ENCODE data around the gene MAP1LC3B.
"Not testable (repeated sequence)": the region's sequence is repeated elsewhere in the genome, so short reads cannot be mapped to it uniquely, and the experiment has no call there.

MAP1LC3B gene

GRCh38 chr16:87360862-87361610 is 31.1 kb upstream of the MAP1LC3B start:
- Histone ChIP-seq H3K9ac (ENCODE audit: low read length) (no peak overlapping the region), H3K9me2 (ENCODE audit: low read depth, low read length) (no peaks in the 10 kb centered on the region), H3K27me3 (ENCODE audit: insufficient read depth, low read length) (no peaks in the 10 kb centered on the region), H3K4me2 (ENCODE audit: low read length) (no peak overlapping the region), H3K9me3 (ENCODE audit: low read length) (no peaks in the 10 kb centered on the region), H2AFZ (ENCODE audit: low read length) (no peak overlapping the region), H3K79me2 (ENCODE audit: insufficient read depth, low read length) (no peaks in the 10 kb centered on the region), H3K27ac (ENCODE audit: low read depth, low read length, poor library complexity, severe bottlenecking) (no peak overlapping the region), H3K36me3 (ENCODE audit: insufficient read depth, low read length) (peaks cover 41% of the 10 kb centered on the region), H4K20me1 (ENCODE audit: insufficient read depth, low read length) (no peaks in the 10 kb centered on the region), H3K4me3 (ENCODE audit: low read depth, low read length, poor library complexity, severe bottlenecking) (no peak overlapping the region), H3K4me1 (ENCODE audit: insufficient read depth, low read length, severe bottlenecking) (no peaks in the 10 kb centered on the region), H3F3A (ENCODE audit: insufficient read depth, low read length) (no peaks in the 10 kb centered on the region)
- TF ChIP-seq CTCF (IDR thresholded peaks at IDR 0.05; ENCODE audit: low read length) (no peak), EZH2 (IDR thresholded peaks at IDR 0.05; ENCODE audit: borderline replicate concordance, low read length) (no peak)

GRCh38 chr16:87361916-87362619 is 30.1 kb upstream of the MAP1LC3B start:
- TF ChIP-seq CTCF (IDR thresholded peaks at IDR 0.05; ENCODE audit: low read length), result no peak
- no peak for TF ChIP-seq EZH2 (IDR thresholded peaks at IDR 0.05; ENCODE audit: borderline replicate concordance, low read length)

GRCh38 chr16:87362828-87363559 is 29.1 kb upstream of the MAP1LC3B start:
- H2AFZ ChIP-seq (ENCODE audit: low read length); H4K20me1 ChIP-seq (ENCODE audit: insufficient read depth, low read length); H3K27ac ChIP-seq (ENCODE audit: low read depth, low read length, poor library complexity, severe bottlenecking); H3K4me1 ChIP-seq (ENCODE audit: insufficient read depth, low read length, severe bottlenecking); H3K27me3 ChIP-seq (ENCODE audit: insufficient read depth, low read length); H3K9me2 ChIP-seq (ENCODE audit: low read depth, low read length); H3K9me3 ChIP-seq (ENCODE audit: low read length); H3K9ac ChIP-seq (ENCODE audit: low read length); H3K4me3 ChIP-seq (ENCODE audit: low read depth, low read length, poor library complexity, severe bottlenecking); H3K79me2 ChIP-seq (ENCODE audit: insufficient read depth, low read length); H3K4me2 ChIP-seq (ENCODE audit: low read length); H3F3A ChIP-seq (ENCODE audit: insufficient read depth, low read length): not testable (repeated sequence)
- peaks cover 38% of the 10 kb centered on the region for H3K36me3 ChIP-seq (ENCODE audit: insufficient read depth, low read length)

More at GRCh38 chr16:87361916-87362619, 30.1 kb upstream of the MAP1LC3B start:
- Histone ChIP-seq H3K4me1 (ENCODE audit: insufficient read depth, low read length, severe bottlenecking) (no peaks in the 10 kb centered on the region), H3K36me3 (ENCODE audit: insufficient read depth, low read length) (peaks cover 41% of the 10 kb centered on the region), H3K4me3 (ENCODE audit: low read depth, low read length, poor library complexity, severe bottlenecking) (no peak overlapping the region), H4K20me1 (ENCODE audit: insufficient read depth, low read length) (no peaks in the 10 kb centered on the region), H3K27ac (ENCODE audit: low read depth, low read length, poor library complexity, severe bottlenecking) (no peak overlapping the region), H3K9ac (ENCODE audit: low read length) (no peak overlapping the region), H3F3A (ENCODE audit: insufficient read depth, low read length) (no peaks in the 10 kb centered on the region), H3K9me3 (ENCODE audit: low read length) (no peaks in the 10 kb centered on the region), H3K4me2 (ENCODE audit: low read length) (no peak overlapping the region), H2AFZ (ENCODE audit: low read length) (no peak overlapping the region), H3K9me2 (ENCODE audit: low read depth, low read length) (no peaks in the 10 kb centered on the region), H3K79me2 (ENCODE audit: insufficient read depth, low read length) (no peaks in the 10 kb centered on the region), H3K27me3 (ENCODE audit: insufficient read depth, low read length) (no peaks in the 10 kb centered on the region)

Data from OCI-LY1 (cell line).